ENCODE data around the gene H3-3A. TPM values are rescaled to one million over a fixed set of nuclear protein-coding genes. Genes with fewer than 3 reads are reported as not detected.
"Not testable (repeated sequence)": the region's sequence is repeated elsewhere in the genome, so short reads cannot be mapped to it uniquely, and the experiment has no call there.

H3-3A gene
- total RNA-seq, 1 experiment from 2014 or later, result 963 TPM

DNA sequence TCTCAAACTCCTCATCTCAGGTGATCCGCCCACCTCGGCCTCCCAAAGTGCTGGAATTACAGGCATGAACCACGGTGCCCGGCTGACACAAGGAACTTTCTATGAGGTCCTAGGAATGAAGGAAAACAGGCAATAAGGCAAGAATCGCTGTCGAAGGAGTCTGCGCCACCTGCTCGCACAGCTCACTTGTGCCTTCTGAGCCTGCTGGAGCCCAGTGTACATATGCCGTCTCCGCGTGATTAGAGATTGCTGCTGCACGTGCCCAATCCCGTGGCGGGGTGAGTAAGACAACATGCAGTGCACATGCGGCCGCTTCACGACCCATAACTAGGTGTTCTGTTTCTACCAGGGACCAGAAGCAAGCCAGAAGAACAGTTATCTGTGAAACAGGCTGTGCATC is 24.3 kb downstream of the H3-3A start:
- DNase-seq, result no peak
- H3K27me3 ChIP-seq (ENCODE audit: control insufficient read depth, insufficient read depth, low read length), result peaks cover 15% of the 10 kb centered on the region
- no peaks in the 10 kb centered on the region for H3K36me3 ChIP-seq (replicated peaks; ENCODE audit: control insufficient read depth, insufficient read depth, low read length)
- H3K4me3 ChIP-seq (ENCODE audit: insufficient read depth, low read depth, low read length), result no peak overlapping the region

DNA sequence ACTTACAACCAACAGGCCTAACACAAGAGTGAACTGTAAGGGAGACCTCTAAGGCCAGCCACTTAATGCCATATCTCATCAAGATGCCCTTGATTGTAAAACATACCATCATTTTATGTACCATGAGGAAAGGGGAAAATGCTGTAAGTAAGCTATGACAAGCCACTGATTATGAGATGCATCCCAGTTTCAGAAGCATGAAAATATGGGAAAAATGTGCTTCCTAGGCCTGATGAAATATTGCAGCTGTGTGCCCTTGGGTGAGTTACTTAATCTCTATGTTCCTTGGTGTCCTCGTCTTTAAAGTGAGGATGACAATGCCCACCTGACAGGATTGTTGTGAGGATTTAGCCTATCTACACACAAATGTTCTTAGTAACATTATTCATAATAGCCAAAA is 28.9 kb downstream of the H3-3A start:
- no peaks in the 10 kb centered on the region for H3K36me3 ChIP-seq (replicated peaks; ENCODE audit: control insufficient read depth, insufficient read depth, low read length)
- H3K27me3 ChIP-seq (ENCODE audit: control insufficient read depth, insufficient read depth, low read length), result no peaks in the 10 kb centered on the region; the same call in 1 of the 2 replicates
- no peak for DNase-seq
- H3K4me3 ChIP-seq (ENCODE audit: insufficient read depth, low read depth, low read length), result no peak overlapping the region

DNA sequence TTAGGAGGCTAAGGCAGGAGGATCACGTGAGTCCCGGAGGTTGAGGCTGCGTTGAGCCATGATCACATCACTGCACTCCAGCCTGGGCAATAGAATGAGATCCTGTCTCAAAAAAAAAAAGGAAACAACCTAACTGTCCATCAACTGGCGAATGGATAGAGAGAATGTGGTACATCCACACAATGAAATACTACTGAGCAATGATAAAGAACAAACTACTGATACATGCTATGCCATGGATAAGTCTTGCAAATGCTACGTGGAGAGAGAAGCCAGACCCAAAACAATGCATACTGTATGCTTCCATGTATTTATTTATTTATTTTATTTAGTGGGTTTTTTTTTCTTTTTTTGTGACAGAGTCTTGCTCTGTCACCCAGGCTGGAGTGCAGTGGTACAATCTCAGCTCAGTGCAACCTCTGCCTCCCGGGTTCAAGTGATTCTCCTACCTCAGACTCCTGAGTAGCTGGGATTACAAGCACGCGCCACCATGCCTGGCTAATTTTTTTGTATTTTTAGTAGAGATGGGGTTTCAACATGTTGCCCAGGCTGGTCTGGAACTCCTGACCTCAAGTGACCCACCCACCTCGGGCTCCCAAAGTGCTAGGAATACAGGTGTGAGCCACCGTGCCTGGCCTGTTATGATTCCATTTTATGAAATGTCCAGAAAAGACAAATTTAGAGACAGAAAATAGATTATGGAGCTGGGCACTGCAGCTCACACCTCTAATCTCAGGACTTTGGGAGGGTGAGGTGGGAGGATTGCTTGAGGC is 29.7 kb downstream of the H3-3A start:
- not testable (repeated sequence) for DNase-seq; H3K36me3 ChIP-seq (replicated peaks; ENCODE audit: control insufficient read depth, insufficient read depth, low read length); H3K4me3 ChIP-seq (ENCODE audit: insufficient read depth, low read depth, low read length); H3K27me3 ChIP-seq (ENCODE audit: control insufficient read depth, insufficient read depth, low read length)

DNA sequence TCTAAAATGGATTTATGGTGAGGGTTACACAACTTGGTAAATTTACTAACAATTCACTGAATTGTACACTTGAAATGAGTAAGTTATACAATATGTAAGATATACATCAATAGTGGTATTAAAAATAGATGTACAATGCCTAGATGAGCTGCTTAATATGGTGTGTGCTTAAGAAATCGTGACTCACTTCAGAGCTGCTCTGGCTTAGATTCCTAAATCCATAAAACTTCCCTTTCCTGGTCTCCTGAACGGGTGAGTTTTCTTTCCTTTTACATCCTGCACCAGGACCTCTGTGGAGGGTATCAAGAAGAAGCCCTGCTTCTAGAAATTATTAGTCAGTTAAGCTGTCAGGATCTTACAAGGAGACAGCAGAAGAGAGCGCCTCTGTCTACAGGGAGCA is 30.4 kb downstream of the H3-3A start:
- no peaks in the 10 kb centered on the region; the same call in 1 of the 2 replicates for H3K27me3 ChIP-seq (ENCODE audit: control insufficient read depth, insufficient read depth, low read length)
- DNase-seq, result no peak
- H3K36me3 ChIP-seq (replicated peaks; ENCODE audit: control insufficient read depth, insufficient read depth, low read length), result no peaks in the 10 kb centered on the region
- no peak overlapping the region for H3K4me3 ChIP-seq (ENCODE audit: insufficient read depth, low read depth, low read length)

DNA sequence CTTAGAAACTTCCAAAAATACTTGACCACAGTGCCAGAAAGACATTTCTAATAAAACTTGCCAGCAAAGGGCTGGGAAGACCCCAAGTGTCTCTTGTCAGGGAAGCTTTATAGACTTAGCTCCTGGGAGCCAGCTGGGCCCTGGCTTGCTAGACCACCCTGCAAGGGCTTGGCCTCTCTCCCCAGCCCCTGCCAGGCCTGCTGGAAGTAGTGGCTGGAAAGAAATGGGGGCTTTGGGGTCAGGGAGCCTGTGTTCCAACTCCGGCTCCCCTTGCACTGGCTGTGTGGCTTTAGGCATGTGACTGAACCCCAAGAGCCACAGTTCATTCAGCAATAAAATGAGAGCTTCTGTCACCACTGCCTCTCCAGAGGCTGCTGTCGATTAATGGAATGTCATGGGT is 31.1 kb downstream of the H3-3A start:
- no peaks in the 10 kb centered on the region for H3K36me3 ChIP-seq (replicated peaks; ENCODE audit: control insufficient read depth, insufficient read depth, low read length)
- no peak for DNase-seq
- H3K4me3 ChIP-seq (ENCODE audit: insufficient read depth, low read depth, low read length), result no peak overlapping the region
- H3K27me3 ChIP-seq (ENCODE audit: control insufficient read depth, insufficient read depth, low read length), result no peaks in the 10 kb centered on the region; the same call in 1 of the 2 replicates

DNA sequence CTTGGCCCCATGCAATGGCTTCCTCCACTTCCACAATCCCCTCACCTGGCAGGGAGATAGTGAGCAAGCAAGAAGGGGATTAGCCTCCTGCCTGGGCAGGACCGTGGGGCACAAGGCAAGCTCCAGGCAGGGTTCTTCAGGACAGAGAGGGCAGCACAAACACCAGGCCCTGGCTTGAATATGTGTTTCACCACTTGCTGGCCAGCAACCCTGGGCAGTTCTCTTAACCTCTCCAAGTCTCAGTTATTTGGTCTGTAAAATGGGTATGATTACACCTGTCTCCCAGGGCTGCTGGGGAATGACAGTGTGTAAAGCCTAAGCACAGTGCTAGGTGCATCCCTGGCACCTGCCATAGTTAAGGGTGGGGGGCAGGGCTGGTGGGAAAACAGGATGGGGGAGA is 31.9 kb downstream of the H3-3A start:
- DNase-seq, result peak; percentile 17
- Histone ChIP-seq H3K36me3 (replicated peaks; ENCODE audit: control insufficient read depth, insufficient read depth, low read length) (no peaks in the 10 kb centered on the region), H3K27me3 (ENCODE audit: control insufficient read depth, insufficient read depth, low read length) (peaks cover under 1% of the 10 kb centered on the region; the same call in 1 of the 2 replicates), H3K4me3 (ENCODE audit: insufficient read depth, low read depth, low read length) (no peak overlapping the region)

DNA sequence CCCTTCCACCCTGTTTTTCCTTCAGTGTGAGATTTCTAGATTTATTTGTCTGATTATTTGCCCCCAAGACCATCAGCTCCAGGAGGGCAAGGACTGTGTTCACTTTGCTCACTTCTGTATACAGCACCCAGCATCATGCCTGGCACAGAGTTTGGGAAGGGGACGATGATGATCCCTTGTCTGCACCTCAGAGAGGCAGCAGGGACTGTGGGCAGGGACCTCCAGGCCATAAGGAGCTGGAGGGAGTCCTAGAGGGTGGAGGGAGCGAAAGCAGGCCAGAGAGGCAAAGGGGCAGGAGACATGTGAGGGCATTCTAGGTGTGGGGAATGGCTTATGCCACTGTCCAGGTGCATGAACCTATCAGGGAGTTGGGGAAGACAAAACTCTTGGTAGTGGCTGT is 32.8 kb downstream of the H3-3A start:
- H3K36me3 ChIP-seq (replicated peaks; ENCODE audit: control insufficient read depth, insufficient read depth, low read length), result no peaks in the 10 kb centered on the region
- H3K4me3 ChIP-seq (ENCODE audit: insufficient read depth, low read depth, low read length), result no peak overlapping the region
- H3K27me3 ChIP-seq (ENCODE audit: control insufficient read depth, insufficient read depth, low read length), result peaks cover 9% of the 10 kb centered on the region; the same call in 1 of the 2 replicates
- no peak for DNase-seq

DNA sequence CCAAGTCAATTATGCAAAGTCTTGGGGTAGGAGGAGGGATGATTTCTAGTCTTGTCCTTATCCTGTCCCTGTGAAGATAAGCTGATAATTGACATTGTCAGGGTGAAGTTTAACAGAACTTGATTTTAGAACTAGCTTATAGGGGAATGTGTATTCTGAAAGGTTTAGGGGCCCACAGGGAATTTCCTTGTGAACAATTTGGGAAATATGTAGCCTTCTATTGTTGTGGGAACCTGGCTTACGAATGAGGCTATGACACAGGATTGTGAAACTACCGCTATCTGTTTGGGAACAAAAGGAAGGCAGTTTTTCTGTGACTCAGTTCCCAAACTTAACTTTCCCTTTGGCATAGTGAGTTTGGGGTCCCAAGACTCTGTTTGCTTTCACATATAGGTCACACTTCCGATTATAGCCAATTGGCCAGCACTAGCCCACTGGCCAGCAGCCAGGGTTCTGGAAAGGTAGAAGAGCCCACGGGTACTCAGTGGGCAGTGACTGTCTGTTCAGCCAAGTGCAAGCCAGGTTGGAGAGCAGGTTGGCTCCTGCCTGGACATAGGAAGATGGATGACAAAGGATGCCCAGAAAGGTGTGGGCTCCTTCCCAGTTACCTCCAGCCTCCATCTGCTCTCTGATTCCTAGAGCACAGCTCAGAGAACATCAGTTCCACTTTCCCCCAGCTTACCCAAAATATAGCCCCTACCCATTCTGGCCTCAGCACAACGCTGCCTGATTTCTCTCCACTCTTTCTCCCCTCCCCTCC is 35.5 kb downstream of the H3-3A start:
- peaks cover 11% of the 10 kb centered on the region; the same call in 1 of the 2 replicates for H3K27me3 ChIP-seq (ENCODE audit: control insufficient read depth, insufficient read depth, low read length)
- no peak for DNase-seq
- no peaks in the 10 kb centered on the region for H3K36me3 ChIP-seq (replicated peaks; ENCODE audit: control insufficient read depth, insufficient read depth, low read length)
- H3K4me3 ChIP-seq (ENCODE audit: insufficient read depth, low read depth, low read length), result no peak overlapping the region

DNA sequence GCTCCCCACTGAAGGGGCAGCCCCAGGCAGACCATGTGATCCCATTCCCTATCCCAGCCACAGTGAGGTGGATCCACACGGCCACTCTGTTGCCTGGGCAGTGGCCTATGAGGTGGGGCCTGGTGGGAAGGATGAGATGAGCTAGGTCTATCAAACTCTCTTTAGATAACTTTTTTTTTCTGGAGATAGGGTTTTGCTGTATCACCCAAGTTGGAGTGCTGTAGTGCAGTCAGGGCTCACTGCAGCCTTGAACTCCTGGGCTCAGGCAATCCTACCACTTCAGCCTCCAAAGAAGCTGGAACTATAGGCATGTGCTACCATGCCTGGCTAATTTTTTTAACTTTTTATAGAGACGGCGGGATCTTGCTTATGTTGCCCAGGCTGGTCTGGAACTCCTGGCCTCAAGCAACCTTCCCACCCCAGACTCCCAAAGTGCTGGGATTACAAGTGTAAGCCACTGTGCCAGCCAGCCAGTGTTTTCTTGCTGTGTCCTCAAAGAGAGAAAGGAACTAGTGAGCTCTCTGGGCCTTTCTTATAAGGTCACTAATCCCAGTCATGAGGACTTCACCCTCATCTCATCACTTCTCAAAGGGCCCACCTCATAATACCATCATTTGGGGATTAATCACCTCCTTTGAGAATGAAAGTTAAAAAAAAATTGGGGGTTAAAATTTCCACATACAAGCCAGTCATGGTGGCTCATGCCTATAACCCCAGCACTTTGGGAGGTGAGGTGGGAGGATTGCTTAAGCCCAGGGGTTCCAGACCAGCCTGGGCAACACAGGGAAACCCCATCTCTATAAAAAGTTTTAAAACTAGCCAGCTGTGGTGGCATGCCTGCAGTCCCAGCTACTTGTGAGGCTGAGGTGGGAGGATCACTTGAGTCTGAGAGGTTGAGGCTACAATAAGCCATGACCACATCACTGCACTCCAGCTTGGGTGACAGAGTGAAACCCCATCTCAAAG is 36.6 kb downstream of the H3-3A start:
- no peak overlapping the region for H3K4me3 ChIP-seq (ENCODE audit: insufficient read depth, low read depth, low read length)

DNA sequence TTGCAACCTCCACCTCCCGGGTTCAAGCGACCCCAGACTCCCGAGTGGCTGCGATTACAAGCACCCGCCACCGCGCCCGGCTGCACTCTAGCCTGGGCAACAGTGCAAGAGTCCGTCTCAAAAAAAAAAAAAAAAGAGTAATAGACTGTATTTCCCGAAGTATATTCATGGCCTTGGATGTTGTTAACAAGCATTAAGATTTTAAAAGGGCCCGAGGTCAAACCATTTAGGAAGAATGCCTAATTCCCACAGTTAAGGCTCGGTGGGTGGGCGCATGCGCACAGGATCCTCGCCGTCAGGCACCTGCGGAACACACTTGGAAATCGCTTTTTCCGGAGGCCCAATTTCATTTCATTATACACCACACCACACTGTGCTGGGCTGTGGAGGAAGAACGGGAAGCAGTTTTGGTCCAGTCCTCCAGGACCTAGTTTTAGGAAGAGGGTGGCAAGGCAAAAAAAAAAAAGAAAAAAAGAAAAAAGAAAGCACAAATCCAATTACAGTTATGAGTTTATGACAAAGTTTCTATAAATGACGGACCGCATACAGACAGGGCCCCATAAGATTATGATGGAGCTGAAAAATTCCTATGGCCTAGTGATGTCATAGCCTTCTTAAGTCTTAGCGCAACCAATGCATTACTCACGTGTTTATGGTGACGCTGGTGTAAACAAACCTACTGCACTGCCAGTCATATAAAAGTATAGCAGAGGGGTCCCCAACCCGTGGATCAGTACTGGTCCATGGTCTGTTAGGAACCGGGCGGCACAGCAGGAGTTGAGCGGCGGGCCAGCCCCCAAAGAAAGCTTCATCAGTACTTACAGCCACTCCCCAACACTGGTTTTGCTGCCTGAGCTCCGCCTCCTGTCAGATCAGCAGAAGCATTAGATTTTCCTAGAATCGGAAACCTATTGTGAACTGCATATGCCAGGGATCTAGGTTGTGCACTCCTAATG is 38.2 kb downstream of the H3-3A start:
- peak; percentile 88 for DNase-seq
- H3K4me3 ChIP-seq (ENCODE audit: insufficient read depth, low read depth, low read length), result peak overlapping the region; percentile 20
- H3K36me3 ChIP-seq (replicated peaks; ENCODE audit: control insufficient read depth, insufficient read depth, low read length), result no peaks in the 10 kb centered on the region
- peaks cover 11% of the 10 kb centered on the region; the same call in 1 of the 2 replicates for H3K27me3 ChIP-seq (ENCODE audit: control insufficient read depth, insufficient read depth, low read length)

More for the DNA sequence above, 36.6 kb downstream of the H3-3A start:
- no peaks in the 10 kb centered on the region for H3K36me3 ChIP-seq (replicated peaks; ENCODE audit: control insufficient read depth, insufficient read depth, low read length)
- peaks cover 11% of the 10 kb centered on the region; the same call in 1 of the 2 replicates for H3K27me3 ChIP-seq (ENCODE audit: control insufficient read depth, insufficient read depth, low read length)
- no peak for DNase-seq

DNA sequence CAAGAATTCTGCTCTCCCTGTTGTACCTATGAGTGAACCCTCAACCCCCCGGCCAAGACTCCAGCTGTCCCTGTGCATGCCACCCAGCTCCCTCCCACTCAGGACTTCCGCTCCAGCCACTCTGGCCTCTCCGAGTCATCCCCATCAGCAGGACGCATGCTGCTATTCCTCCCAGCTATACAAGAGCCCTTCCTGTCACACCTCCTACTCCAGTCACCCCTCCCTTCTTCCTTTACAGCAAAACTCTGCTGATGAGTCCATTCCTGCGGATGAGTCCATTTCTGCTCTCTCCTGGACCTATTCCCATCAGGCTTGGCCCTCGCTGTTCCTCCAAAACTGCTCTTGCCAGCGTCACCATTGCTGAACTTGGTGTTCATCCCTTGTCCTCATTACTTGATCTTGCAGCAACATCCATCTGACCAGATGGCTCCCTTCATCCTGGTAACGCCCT is 42.2 kb downstream of the H3-3A start:
- DNase-seq, result no peak
- no peak overlapping the region for H3K4me3 ChIP-seq (ENCODE audit: insufficient read depth, low read depth, low read length)
- H3K27me3 ChIP-seq (ENCODE audit: control insufficient read depth, insufficient read depth, low read length), result peaks cover 8% of the 10 kb centered on the region; the same call in 1 of the 2 replicates
- H3K36me3 ChIP-seq (replicated peaks; ENCODE audit: control insufficient read depth, insufficient read depth, low read length), result no peaks in the 10 kb centered on the region

DNA sequence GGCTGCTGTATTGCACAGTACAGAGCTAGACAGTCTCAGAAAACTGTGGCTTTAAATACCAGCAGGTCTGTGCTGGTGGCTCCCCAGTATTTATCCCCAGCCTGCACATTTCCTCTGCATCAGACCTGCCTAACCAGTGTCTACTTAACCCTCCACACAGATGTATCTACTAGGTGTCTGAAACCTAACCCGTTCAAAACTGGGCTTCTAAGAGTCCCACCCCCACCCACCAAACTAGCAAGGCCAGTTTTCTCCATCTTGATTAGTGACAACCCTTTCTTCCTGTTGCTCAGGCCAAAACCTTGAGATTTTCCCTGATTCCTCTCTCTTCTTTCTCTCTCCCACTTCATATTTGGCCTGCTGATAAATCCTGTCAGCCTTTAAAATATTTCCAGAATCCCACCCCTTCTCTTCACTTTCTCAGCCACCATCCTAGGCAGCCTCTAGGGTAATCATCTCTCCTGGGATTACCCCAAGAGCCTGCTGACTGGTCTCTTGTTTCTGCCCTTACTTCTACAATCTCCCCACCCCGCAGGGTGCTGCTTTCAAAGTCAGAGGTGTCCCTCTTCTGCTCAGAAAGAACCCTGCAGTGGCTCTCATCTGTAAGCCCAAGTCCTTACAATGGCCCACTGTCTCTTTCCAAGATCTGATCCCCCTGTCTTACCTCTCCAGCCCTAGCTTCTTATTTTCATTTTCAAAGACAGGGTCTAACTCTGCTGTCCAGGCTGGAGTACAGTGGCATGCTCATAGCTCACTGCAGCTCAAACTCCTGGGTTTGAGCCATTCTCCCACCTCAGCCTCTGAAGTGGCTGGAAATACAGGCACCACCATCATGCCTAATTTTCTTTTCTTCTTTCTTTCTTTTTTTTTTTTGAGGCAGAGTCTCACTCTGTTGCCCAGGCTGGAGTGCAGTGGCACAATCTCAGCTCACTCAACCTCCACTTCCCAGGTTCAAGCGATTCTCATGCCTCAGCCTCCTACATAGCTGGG is 45.2 kb downstream of the H3-3A start:
- H3K4me3 ChIP-seq (ENCODE audit: insufficient read depth, low read depth, low read length), result no peak overlapping the region
- no peaks in the 10 kb centered on the region for H3K36me3 ChIP-seq (replicated peaks; ENCODE audit: control insufficient read depth, insufficient read depth, low read length)
- DNase-seq, result no peak
- H3K27me3 ChIP-seq (ENCODE audit: control insufficient read depth, insufficient read depth, low read length), result peaks cover 8% of the 10 kb centered on the region

Data from H7 (cell line).